WTC11 (cell line): ENCODE results near the gene ATG14. TPM values are rescaled to one million over a fixed set of nuclear protein-coding genes. Genes with fewer than 3 reads are reported as not detected.

ENCODE experiments used
- ATAC-seq: fragments of 200-7000 bp; cut with Tn5 transposase; 2 replicates; pipeline ENCODE4 v1.10.0; 2021; ENCODE audit warnings: mild to moderate bottlenecking, moderate library complexity
- CTCF ChIA-PET: fragments of 300-600 bp; sonication (Branson Sonifier 250); formaldehyde crosslinking; loops from one replicate; lab custom pipeline; 2021; ENCODE audit warnings: antibody characterized with exemption; lab: Charles Lee
- POLR2A ChIA-PET: fragments of 350-600 bp; sonication (Branson Sonifier 250); formaldehyde crosslinking; loops from one replicate; lab custom pipeline; 2021; ENCODE audit warnings: antibody characterized with exemption; lab: Charles Lee
- DNase-seq: peaks from one replicate; pipeline ENCODE4 v3.0.0; 2021; ENCODE audit warnings: low spot score
- H3K27ac Mint-ChIP-seq: 2 replicates; pipeline ENCODE4 v1.8.0; 2021; ENCODE audit warnings: mixed read lengths
- H3K27me3 Mint-ChIP-seq: 2 replicates; pipeline ENCODE4 v1.8.0; 2021; ENCODE audit warnings: low read depth, mild to moderate bottlenecking, moderate library complexity, mixed read lengths
- H3K36me3 Mint-ChIP-seq: 2 replicates; pipeline ENCODE4 v1.8.0; 2021; ENCODE audit warnings: mixed read lengths
- H3K4me1 Mint-ChIP-seq: 2 replicates; pipeline ENCODE4 v1.8.0; 2022; ENCODE audit warnings: mixed read lengths
- H3K4me3 Mint-ChIP-seq: 2 replicates; pipeline ENCODE4 v1.8.0; 2021; ENCODE audit warnings: mild to moderate bottlenecking, moderate library complexity, mixed read lengths
- H3K9me3 Mint-ChIP-seq: 2 replicates; pipeline ENCODE4 v1.8.0; 2021; ENCODE audit warnings: mixed read lengths
- CBFB ChIP-seq: sonication (generic); formaldehyde crosslinking; IDR thresholded peaks from 2 replicates; pipeline ENCODE4 v1.8.1; 2022; ENCODE audit warnings: mild to moderate bottlenecking, low read depth, missing genetic modification reagents
- CREB1 ChIP-seq: sonication (generic); formaldehyde crosslinking; IDR thresholded peaks from 2 replicates; pipeline ENCODE4 v1.8.0; 2023; ENCODE audit warnings: mild to moderate bottlenecking, missing genetic modification reagents
- ESRRA ChIP-seq: sonication (generic); formaldehyde crosslinking; IDR thresholded peaks from 2 replicates; pipeline ENCODE4 v1.8.1; 2022; ENCODE audit warnings: mild to moderate bottlenecking, missing genetic modification reagents, borderline replicate concordance
- FOXJ3 ChIP-seq: sonication (generic); formaldehyde crosslinking; IDR thresholded peaks from 2 replicates; pipeline ENCODE4 v1.9.0; 2021; ENCODE audit warnings: missing genetic modification reagents, mild to moderate bottlenecking, borderline replicate concordance
- FOXK1 ChIP-seq: sonication (generic); formaldehyde crosslinking; IDR thresholded peaks from 2 replicates; pipeline ENCODE4 v1.8.0; 2022; ENCODE audit warnings: mild to moderate bottlenecking, moderate library complexity, missing genetic modification reagents
- GTF2I ChIP-seq: fragments of 250-450 bp; sonication (Bioruptor Pico); conservative IDR thresholded peaks from 2 replicates; pipeline ENCODE4 v1.4.0; 2021; ENCODE audit warnings: mild to moderate bottlenecking
- HMGA2 ChIP-seq: fragments of 250-450 bp; sonication (Bioruptor Pico); IDR thresholded peaks from 2 replicates; pipeline ENCODE4 v1.4.0; 2021; ENCODE audit warnings: mild to moderate bottlenecking, moderate library complexity
- IRF2 ChIP-seq: sonication (generic); formaldehyde crosslinking; IDR thresholded peaks from 2 replicates; pipeline ENCODE4 v1.8.0; 2022; ENCODE audit warnings: low read depth, missing genetic modification reagents, borderline replicate concordance
- JAZF1 ChIP-seq: fragments of 250-450 bp; sonication (Bioruptor Pico); IDR thresholded peaks from 2 replicates; pipeline ENCODE4 v1.9.0; 2021; ENCODE audit warnings: moderate library complexity, mild to moderate bottlenecking, inconsistent platforms
- SMAD3 ChIP-seq: sonication (generic); formaldehyde crosslinking; IDR thresholded peaks from 2 replicates; pipeline ENCODE4 v1.8.0; 2022; ENCODE audit warnings: missing genetic modification reagents, mild to moderate bottlenecking, borderline replicate concordance
- TEAD1 ChIP-seq: sonication (generic); formaldehyde crosslinking; IDR thresholded peaks from 2 replicates; pipeline ENCODE4 v1.8.0; 2022; ENCODE audit warnings: mild to moderate bottlenecking, missing genetic modification reagents
- TP53 ChIP-seq: sonication (generic); formaldehyde crosslinking; IDR thresholded peaks from 2 replicates; pipeline ENCODE4 v1.8.1; 2023; ENCODE audit warnings: mild to moderate bottlenecking, missing genetic modification reagents
- ZNF396 ChIP-seq: fragments of 250-450 bp; sonication (Bioruptor Pico); IDR thresholded peaks from 2 replicates; pipeline ENCODE4 v1.8.0; 2021; ENCODE audit warnings: mild to moderate bottlenecking, moderate library complexity, borderline replicate concordance
- ZNF416 ChIP-seq: fragments of 250-450 bp; sonication (Bioruptor Pico); IDR thresholded peaks from 2 replicates; pipeline ENCODE4 v1.9.0; 2021; ENCODE audit warnings: mild to moderate bottlenecking, inconsistent platforms
- ZNF423 ChIP-seq: fragments of 250-450 bp; sonication (Bioruptor Pico); IDR thresholded peaks from 2 replicates; pipeline ENCODE4 v2.1.2; 2022; ENCODE audit warnings: mild to moderate bottlenecking, moderate library complexity
- ZNF671 ChIP-seq: fragments of 250-450 bp; sonication (Bioruptor Pico); IDR thresholded peaks from 2 replicates; pipeline ENCODE4 v1.8.0; 2021; ENCODE audit warnings: mild to moderate bottlenecking
- total RNA-seq: library from RNA; stranded (reverse); gene quantifications from 3 replicates; pipeline ENCODE4 v1.2.3, GENCODE V29; 2021
- TF ChIP-seq, protein P1 (sequence below): sonication (generic); formaldehyde crosslinking; IDR thresholded peaks from 2 replicates; pipeline ENCODE4 v1.8.0; 2022; ENCODE audit warnings: mild to moderate bottlenecking, missing genetic modification reagents
- TF ChIP-seq, protein P2 (sequence below): sonication (generic); formaldehyde crosslinking; IDR thresholded peaks from 2 replicates; pipeline ENCODE4 v1.8.1; 2023; ENCODE audit warnings: mild to moderate bottlenecking, moderate library complexity, missing genetic modification reagents
- TF ChIP-seq, protein P3 (sequence below): sonication (generic); formaldehyde crosslinking; IDR thresholded peaks from 2 replicates; pipeline ENCODE4 v1.8.0; 2022; ENCODE audit warnings: missing genetic modification reagents
- TF ChIP-seq, protein P4 (sequence below): sonication (generic); formaldehyde crosslinking; IDR thresholded peaks from 2 replicates; pipeline ENCODE4 v1.8.0; 2022; ENCODE audit warnings: mild to moderate bottlenecking, missing genetic modification reagents
- TF ChIP-seq, protein P5 (sequence below): sonication (generic); formaldehyde crosslinking; IDR thresholded peaks from 2 replicates; pipeline ENCODE4 v1.8.1; 2022; ENCODE audit warnings: missing genetic modification reagents, borderline replicate concordance
- TF ChIP-seq, protein P6 (sequence below): sonication (generic); formaldehyde crosslinking; IDR thresholded peaks from 2 replicates; pipeline ENCODE4 v1.8.1; 2022; ENCODE audit warnings: low read depth, missing genetic modification reagents, borderline replicate concordance

ATG14 gene
- total RNA-seq, 1 experiment from 2014 or later = 10.4 TPM

DNA sequence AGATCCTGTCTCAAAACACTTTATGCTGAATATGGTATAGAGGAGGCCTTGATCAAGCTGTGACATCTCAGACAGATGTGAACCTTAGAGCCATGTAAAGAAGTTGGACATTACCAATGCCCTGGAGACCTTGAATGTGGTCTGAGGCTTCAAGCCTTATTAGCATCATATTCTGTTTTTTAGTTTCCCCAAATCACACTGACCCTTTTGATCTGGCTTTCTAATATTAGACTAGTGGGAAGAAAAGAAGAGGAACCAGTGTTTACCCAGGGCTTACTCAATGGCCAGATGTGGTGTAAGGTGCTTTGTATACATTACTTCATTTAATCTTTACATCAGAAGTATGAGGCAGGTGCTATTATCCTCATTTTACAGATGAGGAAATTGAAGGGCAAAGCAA lies 39.4 kb upstream of the ATG14 start:
- Mint-ChIP-seq H3K9me3 (no peaks in the 10 kb centered on the region), H3K27me3 (peaks cover 3% of the 10 kb centered on the region; the same call in 1 of the 2 replicates), H3K27ac (no peak overlapping the region)
- POLR2A ChIA-PET = no interaction called here
- ATAC-seq = no peak
- CTCF ChIA-PET = no interaction called here
- TF ChIP-seq GTF2I (CRISPR knock-in tag) (no peak), ZNF671 (CRISPR knock-in tag) (no peak), CBFB (CRISPR knock-in tag) (no peak), ZNF416 (CRISPR knock-in tag) (no peak), SMAD3 (CRISPR knock-in tag) (no peak), IRF2 (CRISPR knock-in tag) (no peak), HMGA2 (CRISPR knock-in tag) (no peak), JAZF1 (CRISPR knock-in tag) (no peak)
- TF ChIP-seq, protein P1, sequence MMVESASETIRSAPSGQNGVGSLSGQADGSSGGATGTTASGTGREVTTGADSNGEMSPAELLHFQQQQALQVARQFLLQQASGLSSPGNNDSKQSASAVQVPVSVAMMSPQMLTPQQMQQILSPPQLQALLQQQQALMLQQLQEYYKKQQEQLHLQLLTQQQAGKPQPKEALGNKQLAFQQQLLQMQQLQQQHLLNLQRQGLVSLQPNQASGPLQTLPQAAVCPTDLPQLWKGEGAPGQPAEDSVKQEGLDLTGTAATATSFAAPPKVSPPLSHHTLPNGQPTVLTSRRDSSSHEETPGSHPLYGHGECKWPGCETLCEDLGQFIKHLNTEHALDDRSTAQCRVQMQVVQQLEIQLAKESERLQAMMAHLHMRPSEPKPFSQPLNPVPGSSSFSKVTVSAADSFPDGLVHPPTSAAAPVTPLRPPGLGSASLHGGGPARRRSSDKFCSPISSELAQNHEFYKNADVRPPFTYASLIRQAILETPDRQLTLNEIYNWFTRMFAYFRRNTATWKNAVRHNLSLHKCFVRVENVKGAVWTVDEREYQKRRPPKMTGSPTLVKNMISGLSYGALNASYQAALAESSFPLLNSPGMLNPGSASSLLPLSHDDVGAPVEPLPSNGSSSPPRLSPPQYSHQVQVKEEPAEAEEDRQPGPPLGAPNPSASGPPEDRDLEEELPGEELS (CRISPR knock-in tag) = no peak
- TF ChIP-seq, protein P2, sequence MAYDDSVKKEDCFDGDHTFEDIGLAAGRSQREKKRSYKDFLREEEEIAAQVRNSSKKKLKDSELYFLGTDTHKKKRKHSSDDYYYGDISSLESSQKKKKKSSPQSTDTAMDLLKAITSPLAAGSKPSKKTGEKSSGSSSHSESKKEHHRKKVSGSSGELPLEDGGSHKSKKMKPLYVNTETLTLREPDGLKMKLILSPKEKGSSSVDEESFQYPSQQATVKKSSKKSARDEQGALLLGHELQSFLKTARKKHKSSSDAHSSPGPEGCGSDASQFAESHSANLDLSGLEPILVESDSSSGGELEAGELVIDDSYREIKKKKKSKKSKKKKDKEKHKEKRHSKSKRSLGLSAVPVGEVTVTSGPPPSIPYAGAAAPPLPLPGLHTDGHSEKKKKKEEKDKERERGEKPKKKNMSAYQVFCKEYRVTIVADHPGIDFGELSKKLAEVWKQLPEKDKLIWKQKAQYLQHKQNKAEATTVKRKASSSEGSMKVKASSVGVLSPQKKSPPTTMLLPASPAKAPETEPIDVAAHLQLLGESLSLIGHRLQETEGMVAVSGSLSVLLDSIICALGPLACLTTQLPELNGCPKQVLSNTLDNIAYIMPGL (CRISPR knock-in tag) = no peak
- TF ChIP-seq, protein P3, sequence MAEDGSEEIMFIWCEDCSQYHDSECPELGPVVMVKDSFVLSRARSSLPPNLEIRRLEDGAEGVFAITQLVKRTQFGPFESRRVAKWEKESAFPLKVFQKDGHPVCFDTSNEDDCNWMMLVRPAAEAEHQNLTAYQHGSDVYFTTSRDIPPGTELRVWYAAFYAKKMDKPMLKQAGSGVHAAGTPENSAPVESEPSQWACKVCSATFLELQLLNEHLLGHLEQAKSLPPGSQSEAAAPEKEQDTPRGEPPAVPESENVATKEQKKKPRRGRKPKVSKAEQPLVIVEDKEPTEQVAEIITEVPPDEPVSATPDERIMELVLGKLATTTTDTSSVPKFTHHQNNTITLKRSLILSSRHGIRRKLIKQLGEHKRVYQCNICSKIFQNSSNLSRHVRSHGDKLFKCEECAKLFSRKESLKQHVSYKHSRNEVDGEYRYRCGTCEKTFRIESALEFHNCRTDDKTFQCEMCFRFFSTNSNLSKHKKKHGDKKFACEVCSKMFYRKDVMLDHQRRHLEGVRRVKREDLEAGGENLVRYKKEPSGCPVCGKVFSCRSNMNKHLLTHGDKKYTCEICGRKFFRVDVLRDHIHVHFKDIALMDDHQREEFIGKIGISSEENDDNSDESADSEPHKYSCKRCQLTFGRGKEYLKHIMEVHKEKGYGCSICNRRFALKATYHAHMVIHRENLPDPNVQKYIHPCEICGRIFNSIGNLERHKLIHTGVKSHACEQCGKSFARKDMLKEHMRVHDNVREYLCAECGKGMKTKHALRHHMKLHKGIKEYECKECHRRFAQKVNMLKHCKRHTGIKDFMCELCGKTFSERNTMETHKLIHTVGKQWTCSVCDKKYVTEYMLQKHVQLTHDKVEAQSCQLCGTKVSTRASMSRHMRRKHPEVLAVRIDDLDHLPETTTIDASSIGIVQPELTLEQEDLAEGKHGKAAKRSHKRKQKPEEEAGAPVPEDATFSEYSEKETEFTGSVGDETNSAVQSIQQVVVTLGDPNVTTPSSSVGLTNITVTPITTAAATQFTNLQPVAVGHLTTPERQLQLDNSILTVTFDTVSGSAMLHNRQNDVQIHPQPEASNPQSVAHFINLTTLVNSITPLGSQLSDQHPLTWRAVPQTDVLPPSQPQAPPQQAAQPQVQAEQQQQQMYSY (CRISPR knock-in tag) = no peak
- TF ChIP-seq, all 79 proteins: peak for 0
- no peak for DNase-seq
- Mint-ChIP-seq H3K4me1 (peaks cover 22% of the 10 kb centered on the region), H3K4me3 (no peak overlapping the region), H3K36me3 (no peaks in the 10 kb centered on the region)

DNA sequence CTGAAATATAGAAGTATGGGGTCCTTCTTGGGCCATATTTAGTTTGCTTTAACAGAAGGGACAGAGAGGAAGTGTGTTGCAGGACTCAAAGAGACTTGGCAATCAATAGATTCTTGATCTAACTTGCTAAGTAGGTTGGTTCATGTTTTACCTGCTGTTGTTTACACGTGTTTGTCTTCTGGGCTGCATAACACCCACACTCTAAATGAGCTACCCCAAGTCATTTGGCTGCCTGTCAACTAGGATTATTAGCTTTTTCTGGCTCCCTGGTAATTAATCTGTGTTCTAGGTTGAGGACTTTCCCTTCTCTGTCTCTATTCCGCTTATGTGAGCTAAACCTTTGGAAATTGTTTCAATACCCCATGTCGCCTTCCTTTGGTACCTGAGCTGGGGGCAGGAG lies 38.9 kb upstream of the ATG14 start:
- Mint-ChIP-seq H3K36me3 (no peaks in the 10 kb centered on the region), H3K9me3 (no peaks in the 10 kb centered on the region), H3K4me1 (peaks cover 22% of the 10 kb centered on the region), H3K4me3 (no peak overlapping the region), H3K27me3 (peaks cover 3% of the 10 kb centered on the region; the same call in 1 of the 2 replicates), H3K27ac (no peak overlapping the region)
- ChIA-PET POLR2A (no interaction called here), CTCF (no interaction called here)
- ATAC-seq (no peak), DNase-seq (no peak)
- TF ChIP-seq ZNF396 (CRISPR knock-in tag) (no peak), ESRRA (CRISPR knock-in tag) (no peak), CBFB (CRISPR knock-in tag) (no peak), CREB1 (no peak), GTF2I (CRISPR knock-in tag) (no peak), TP53 (CRISPR knock-in tag) (no peak), SMAD3 (CRISPR knock-in tag) (no peak), TEAD1 (CRISPR knock-in tag) (no peak), FOXK1 (CRISPR knock-in tag) (no peak), ZNF423 (CRISPR knock-in tag) (no peak), FOXJ3 (no peak)
- TF ChIP-seq, protein P4, sequence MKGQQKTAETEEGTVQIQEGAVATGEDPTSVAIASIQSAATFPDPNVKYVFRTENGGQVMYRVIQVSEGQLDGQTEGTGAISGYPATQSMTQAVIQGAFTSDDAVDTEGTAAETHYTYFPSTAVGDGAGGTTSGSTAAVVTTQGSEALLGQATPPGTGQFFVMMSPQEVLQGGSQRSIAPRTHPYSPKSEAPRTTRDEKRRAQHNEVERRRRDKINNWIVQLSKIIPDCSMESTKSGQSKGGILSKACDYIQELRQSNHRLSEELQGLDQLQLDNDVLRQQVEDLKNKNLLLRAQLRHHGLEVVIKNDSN (CRISPR knock-in tag) = no peak
- TF ChIP-seq, protein P1 (CRISPR knock-in tag) = no peak
- TF ChIP-seq, protein P5, sequence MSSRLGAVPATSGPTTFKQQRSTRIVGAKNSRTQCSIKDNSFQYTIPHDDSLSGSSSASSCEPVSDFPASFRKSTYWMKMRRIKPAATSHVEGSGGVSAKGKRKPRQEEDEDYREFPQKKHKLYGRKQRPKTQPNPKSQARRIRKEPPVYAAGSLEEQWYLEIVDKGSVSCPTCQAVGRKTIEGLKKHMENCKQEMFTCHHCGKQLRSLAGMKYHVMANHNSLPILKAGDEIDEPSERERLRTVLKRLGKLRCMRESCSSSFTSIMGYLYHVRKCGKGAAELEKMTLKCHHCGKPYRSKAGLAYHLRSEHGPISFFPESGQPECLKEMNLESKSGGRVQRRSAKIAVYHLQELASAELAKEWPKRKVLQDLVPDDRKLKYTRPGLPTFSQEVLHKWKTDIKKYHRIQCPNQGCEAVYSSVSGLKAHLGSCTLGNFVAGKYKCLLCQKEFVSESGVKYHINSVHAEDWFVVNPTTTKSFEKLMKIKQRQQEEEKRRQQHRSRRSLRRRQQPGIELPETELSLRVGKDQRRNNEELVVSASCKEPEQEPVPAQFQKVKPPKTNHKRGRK = no peak
- TF ChIP-seq, protein P6, sequence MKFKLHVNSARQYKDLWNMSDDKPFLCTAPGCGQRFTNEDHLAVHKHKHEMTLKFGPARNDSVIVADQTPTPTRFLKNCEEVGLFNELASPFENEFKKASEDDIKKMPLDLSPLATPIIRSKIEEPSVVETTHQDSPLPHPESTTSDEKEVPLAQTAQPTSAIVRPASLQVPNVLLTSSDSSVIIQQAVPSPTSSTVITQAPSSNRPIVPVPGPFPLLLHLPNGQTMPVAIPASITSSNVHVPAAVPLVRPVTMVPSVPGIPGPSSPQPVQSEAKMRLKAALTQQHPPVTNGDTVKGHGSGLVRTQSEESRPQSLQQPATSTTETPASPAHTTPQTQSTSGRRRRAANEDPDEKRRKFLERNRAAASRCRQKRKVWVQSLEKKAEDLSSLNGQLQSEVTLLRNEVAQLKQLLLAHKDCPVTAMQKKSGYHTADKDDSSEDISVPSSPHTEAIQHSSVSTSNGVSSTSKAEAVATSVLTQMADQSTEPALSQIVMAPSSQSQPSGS (CRISPR knock-in tag) = no peak
